Hypothalamus (tissue), 51 donors: ENCODE results near the gene RIPPLY3.
A peak's percentile ranks its signal among the peaks of the same experiment; 100 is the strongest.

ENCODE experiments used
- DNase-seq, 51 donors: peaks; one replicate each; lab custom pipeline; 2025; lab: John Stamatoyannopoulos, UW

RIPPLY3 gene

GRCh38 chr21:37006486-37007291, at the start of gene RIPPLY3:
RIPPLY3 (plus strand) TSS chr21:37006702; CDS start chr21:37006773, 71 bp downstream.
- DNase-seq = no peak

GRCh38 chr21:36959020-36959835, 47.3 kb upstream of the RIPPLY3 start:
- no peak for DNase-seq

GRCh38 chr21:36960676-36961284, 45.7 kb upstream of the RIPPLY3 start:
- DNase-seq = peak in 1 of 51 donors; percentile 12

- no peak for DNase-seq
Measured at GRCh38 chr21:36962098-36962780, 44.3 kb upstream of the RIPPLY3 start.

GRCh38 chr21:36964398-36964797, 42.1 kb upstream of the RIPPLY3 start:
- no peak for DNase-seq

GRCh38 chr21:36964827-36965719, 41.4 kb upstream of the RIPPLY3 start:
- no peak for DNase-seq

GRCh38 chr21:36965720-36966065, 40.8 kb upstream of the RIPPLY3 start:
- peak in 1 of 51 donors; percentile 5 for DNase-seq

GRCh38 chr21:36966066-36966820, 40.3 kb upstream of the RIPPLY3 start, which contains the start of gene HLCS:
HLCS (minus strand) TSS chr21:36966669; CDS start chr21:36966638, 31 bp downstream.
- DNase-seq = peak in 41 of 51 donors; percentile 8 to 77 (median 51)

- peak in 14 of 51 donors; percentile 22 to 60 (median 48) for DNase-seq
Measured at GRCh38 chr21:36966821-36967768, 39.4 kb upstream of the RIPPLY3 start.

GRCh38 chr21:36968414-36968813, 38.1 kb upstream of the RIPPLY3 start:
- no peak for DNase-seq

GRCh38 chr21:36968976-36969375, 37.5 kb upstream of the RIPPLY3 start:
- DNase-seq = no peak

GRCh38 chr21:36973986-36974850, 32.3 kb upstream of the RIPPLY3 start:
- no peak for DNase-seq

- DNase-seq = no peak
Measured at GRCh38 chr21:36974851-36975192, 31.7 kb upstream of the RIPPLY3 start.

- no peak for DNase-seq
Measured at GRCh38 chr21:36976228-36976861, 30.2 kb upstream of the RIPPLY3 start.

- peak in 3 of 51 donors; percentile 5 to 27 (median 6) for DNase-seq
Measured at GRCh38 chr21:36976882-36977651, 29.4 kb upstream of the RIPPLY3 start.
